DOHH2 (cell line): ENCODE data around the gene PTPRN2.

ENCODE experiments used
- CTCF ChIP-seq: fragments of 200-600 bp; sonication (generic); IDR thresholded peaks from one replicate; pipeline ENCODE4 v1.5.1; 2014; ENCODE audit warnings: antibody characterized with exemption, mild to moderate bottlenecking, low read depth, low read length; ENCODE audit not compliant: poor library complexity, severe bottlenecking
- EZH2phosphoT487 ChIP-seq: fragments of 200-600 bp; sonication (generic); IDR thresholded peaks from 2 replicates; pipeline ENCODE4 v1.6.1; 2017; ENCODE audit warnings: borderline replicate concordance, mild to moderate bottlenecking, antibody characterized with exemption, low read length, moderate library complexity, mixed read lengths

GRCh38 chr7:158520825-158521224, 66.8 kb downstream of the PTPRN2 start:
- TF ChIP-seq CTCF (no peak), EZH2phosphoT487 (no peak)
